Peyer's patch (tissue), 4 donors: ENCODE data around the gene RNU5B-1.

Source experiments
- POLR2A ChIP-seq, 2 donors: fragments of 450-650 bp; IDR thresholded peaks; one replicate each; pipeline ENCODE4 v1.5.1; 2017; ENCODE audit warnings: antibody characterized with exemption in 2 of 2, mild to moderate bottlenecking in 2 of 2, moderate library complexity in 2 of 2
- TF ChIP-seq, protein P1 (sequence below), 6 experiments: fragments of 450-650 bp in 4 of 6; fragments of 200-600 bp in 2 of 6; sonication (generic) in 1 of 6; IDR thresholded peaks; one replicate each; pipeline ENCODE4 v1.5.1; 2017 to 2019; ENCODE audit warnings: antibody characterized with exemption in 6 of 6, mild to moderate bottlenecking in 3 of 6, moderate library complexity in 1 of 6

DNA sequence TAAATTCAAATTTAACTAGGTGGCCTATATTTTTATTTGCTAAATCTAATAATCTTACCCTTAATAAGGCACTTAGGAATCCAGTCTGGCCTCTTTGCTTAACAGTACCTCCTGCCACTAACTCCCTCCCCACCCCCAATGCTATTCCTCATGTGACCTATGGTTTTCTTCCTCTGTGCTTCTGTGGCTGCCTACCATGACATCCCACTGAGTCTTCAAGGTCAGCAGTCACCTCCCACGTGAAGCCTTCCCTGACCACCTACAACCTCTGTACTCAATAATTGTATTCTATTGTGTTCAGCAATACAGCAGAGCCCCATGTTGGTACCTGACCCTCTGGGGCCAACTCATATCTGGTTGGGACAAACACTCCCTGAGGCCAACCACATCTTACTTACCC, 27.5 kb upstream of the RNU5B-1 start:
- no peak for TF ChIP-seq POLR2A (IDR thresholded peaks at IDR 0.05)
- TF ChIP-seq, protein P1, sequence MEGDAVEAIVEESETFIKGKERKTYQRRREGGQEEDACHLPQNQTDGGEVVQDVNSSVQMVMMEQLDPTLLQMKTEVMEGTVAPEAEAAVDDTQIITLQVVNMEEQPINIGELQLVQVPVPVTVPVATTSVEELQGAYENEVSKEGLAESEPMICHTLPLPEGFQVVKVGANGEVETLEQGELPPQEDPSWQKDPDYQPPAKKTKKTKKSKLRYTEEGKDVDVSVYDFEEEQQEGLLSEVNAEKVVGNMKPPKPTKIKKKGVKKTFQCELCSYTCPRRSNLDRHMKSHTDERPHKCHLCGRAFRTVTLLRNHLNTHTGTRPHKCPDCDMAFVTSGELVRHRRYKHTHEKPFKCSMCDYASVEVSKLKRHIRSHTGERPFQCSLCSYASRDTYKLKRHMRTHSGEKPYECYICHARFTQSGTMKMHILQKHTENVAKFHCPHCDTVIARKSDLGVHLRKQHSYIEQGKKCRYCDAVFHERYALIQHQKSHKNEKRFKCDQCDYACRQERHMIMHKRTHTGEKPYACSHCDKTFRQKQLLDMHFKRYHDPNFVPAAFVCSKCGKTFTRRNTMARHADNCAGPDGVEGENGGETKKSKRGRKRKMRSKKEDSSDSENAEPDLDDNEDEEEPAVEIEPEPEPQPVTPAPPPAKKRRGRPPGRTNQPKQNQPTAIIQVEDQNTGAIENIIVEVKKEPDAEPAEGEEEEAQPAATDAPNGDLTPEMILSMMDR (IDR thresholded peaks at IDR 0.05): no peak
